GM19023 (cell line): ENCODE measurements around the gene SNX15.

Experiments
- ATAC-seq: cut with Tn5 transposase; IDR thresholded peaks from one replicate; pipeline ENCODE4 v1.9.1; 2021; ENCODE audit warnings: mild to moderate bottlenecking, moderate library complexity; ENCODE audit not compliant: unreplicated experiment

Gene SNX15

GRCh38 chr11:65055538-65055937 is 28.3 kb downstream of the SNX15 start:
- no peak for ATAC-seq

- ATAC-seq = no peak
These were observed 29.8 kb downstream of the SNX15 start for GRCh38 chr11:65056999-65057398.

DNA sequence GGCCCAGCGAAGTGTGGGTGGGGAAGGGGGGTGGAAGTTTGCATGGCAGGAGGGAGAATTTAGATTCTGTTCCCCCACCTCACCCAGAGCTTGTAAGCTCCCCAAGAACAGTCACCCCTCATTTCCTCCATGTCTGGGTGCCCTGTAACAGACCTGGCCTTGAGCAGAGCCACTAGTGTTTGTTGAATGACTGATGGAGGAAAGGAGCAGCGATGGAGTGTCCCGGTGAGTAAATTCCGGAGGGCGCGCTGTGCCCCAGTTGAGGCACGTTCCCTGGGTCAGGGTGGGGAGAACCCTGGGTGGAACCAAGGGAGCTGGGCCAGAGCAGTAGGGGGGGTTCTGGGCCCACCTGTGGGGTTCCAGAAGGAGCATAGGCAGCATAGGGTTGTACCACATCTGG is 30.3 kb downstream of the SNX15 start:
- ATAC-seq = no peak

DNA sequence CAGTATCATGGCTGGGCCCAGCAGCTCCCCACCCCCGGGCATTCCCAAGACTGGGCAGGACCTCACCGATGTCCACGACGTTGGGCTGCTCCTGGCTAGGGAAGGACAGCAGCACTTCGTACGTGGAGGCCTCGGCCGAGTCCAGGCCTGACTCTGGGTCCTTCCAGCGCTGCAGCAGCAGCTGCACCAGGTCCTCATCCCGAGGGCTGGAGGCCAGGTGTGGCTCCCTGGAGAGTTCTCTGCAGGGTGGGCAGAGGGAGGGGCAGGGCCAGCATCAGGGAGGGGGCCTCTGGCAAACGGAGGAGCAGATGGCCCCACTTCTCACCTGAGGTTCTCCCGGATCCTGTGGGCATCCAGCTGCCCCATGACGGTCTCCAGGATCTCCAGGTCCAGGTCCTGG is 30.8 kb downstream of the SNX15 start:
- ATAC-seq = no peak

GRCh38 chr11:65058419-65059054 is 31.3 kb downstream of the SNX15 start, which contains the start of gene NAALADL1:
Gene NAALADL1, minus strand, starts transcription at chr11:65058553. Its CDS starts 32 bp downstream, at chr11:65058521.
- ATAC-seq = no peak

DNA sequence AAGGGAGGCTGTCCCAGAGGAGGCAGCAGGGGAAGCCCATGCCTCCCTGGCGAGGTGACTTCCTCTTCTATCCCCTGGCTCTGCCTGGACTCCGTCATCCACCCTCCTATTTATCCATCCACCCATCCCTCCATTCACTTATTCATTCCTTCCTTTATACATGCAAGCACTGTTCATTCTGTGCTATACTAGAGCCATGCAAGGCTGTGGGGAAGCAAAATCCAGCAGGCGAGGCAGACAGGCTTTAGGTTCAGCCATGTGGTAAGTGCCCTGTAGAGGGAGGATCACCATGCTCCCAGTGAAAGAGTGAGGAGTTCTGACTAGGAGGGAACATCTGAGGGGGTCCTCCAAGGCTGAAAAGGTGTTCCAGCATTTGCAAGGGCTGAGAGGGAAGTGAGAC is 32.3 kb downstream of the SNX15 start:
- no peak for ATAC-seq

- no peak for ATAC-seq
These were observed 33.0 kb downstream of the SNX15 start for GRCh38 chr11:65059959-65060824.

DNA sequence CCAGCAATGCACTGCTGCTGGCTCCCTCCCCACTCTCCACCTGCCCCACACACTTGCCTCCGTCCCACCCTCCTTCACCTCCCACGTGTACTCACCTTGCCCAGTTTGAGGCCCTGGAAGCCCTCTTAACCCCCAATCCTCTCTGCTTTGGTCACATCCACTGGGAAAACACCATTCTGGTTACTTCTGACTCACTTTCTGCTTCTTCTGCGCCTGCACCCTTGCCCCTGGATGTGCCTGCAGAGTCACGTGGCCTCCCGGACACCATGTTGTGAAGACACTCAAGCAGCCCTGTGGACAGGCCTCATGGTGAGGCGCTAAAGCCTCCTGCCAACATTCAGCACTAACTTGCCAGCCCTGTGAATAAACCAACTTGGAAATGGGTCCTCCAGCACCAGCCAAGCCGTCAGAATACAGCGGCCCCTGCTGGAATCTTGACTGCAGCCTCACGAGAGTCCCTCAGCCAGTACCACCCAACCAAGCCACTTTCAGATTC is 33.7 kb downstream of the SNX15 start:
- ATAC-seq = no peak

DNA sequence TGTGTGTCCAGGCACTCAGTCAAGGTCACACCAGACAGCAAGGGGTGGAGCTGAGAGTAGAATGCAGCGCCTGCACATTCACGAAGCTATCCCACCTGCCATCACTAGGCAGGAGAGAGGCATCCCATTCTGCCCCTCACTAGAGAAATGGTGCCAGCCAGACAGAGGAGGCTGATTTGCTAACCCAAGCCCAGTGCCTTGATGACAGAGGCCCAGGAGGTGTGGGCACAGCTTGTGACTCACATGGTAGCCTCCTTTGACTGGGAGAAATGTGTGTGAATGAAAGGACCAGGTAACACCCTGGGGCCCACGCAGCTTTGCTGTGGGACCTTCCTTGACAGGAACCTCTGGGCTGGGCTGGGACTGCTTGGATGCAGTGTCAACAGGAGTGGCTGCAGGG is 36.3 kb downstream of the SNX15 start:
- ATAC-seq = no peak

- no peak for ATAC-seq
These were observed 37.6 kb downstream of the SNX15 start for GRCh38 chr11:65064847-65065240.

GRCh38 chr11:65065851-65066250 is 38.6 kb downstream of the SNX15 start:
- no peak for ATAC-seq

DNA sequence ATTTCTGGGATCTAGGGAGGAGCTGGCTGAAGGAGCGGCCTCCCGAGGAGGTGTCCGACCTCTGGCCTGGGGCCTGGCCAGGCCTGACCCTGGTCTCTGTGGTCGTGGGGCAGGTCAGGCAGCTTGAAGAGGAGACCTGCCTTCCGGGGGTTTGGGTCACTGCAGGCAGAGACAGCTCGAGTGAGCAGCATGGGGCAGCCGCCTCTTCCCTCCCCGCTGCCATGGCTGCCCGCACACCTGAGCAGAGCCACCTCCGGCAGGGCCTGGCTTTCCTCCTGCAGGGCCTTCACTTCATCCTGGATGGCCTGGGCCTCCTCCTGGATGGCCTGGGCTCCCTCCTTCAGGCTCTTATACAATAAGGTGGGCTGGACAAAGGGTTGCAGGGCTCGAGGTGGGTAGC is 39.1 kb downstream of the SNX15 start:
- ATAC-seq = no peak

DNA sequence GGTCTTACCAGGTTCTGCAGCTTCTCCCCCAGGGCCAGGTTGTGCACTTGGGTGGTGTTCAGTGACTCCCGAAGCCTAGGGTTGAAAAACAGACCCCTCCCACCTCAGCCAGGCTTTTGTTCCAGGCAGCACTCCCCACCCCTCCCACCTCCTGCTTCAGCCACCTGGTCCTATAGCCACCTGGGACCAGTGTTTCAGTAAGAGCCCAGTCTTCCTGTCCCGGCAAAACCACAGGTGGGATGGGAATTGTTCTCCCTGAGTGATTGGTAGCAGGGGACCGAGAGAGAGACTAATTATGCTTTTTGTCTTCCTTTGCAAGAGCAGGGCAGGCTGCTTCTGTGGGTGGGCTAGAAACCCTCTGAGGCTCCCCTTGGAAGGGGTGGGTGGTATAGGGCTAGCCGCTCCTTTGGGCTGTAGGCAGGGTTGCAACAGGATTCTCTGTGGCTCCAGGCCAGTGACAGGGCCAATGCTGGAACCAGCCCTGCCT is 39.6 kb downstream of the SNX15 start:
- ATAC-seq = no peak

DNA sequence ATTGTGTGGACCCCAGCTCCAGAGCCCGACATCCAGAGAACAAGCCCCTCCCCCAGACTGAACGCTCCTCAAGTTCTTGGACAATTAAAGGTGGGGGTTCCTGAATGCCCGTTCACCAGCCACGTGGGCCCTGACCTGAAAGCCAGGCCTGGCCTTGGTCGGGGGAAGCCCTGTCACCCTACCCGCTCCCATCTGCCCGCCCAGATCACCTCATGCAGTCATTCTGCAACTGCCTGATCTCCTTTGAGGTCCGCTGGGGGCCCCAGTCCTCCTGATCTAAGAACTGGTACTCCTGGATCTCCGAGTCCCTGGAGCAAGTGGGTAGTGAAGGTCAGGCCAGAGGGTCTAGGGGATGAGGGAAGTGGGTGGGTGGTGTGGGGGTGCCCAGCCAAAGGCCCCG is 40.2 kb downstream of the SNX15 start:
- no peak for ATAC-seq

- no peak for ATAC-seq
These were observed 42.0 kb downstream of the SNX15 start for GRCh38 chr11:65069217-65069616.

- ATAC-seq = no peak
These were observed 44.8 kb downstream of the SNX15 start for GRCh38 chr11:65071907-65072630.

DNA sequence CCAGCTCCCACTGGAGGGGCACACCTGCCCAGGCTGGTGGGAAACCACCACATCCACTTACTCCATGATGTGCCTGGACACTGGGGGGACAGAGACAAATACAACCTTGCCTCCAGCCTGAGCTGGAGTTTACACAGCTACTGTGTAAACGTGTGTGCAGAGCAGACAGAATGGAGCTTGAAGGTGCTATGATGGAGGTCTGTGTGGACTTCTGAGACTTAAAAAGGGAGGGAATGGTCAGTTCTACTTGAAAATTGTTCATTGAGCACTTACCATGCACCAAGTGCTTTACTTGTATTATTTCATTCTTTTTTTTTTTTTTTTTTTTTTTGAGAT is 45.4 kb downstream of the SNX15 start:
- ATAC-seq = no peak

DNA sequence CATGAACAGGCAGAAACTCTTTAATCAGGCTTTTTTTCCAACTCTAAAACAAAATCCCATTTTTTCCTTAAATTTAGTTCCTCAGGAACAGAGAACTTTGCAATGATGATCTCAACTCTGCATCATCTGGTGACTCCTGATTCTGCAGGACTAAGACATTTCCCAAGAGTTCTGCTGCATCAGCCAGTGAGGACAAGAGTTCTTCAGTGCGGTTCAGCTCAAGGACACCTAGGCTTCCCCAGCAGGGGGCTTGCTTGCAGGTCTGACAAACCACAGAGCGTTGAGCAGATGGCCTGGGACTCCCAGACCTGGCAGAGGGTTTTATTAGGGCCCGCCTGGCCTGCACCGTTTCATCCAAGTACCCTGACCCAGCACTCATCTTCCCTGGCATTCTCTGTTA is 50.2 kb downstream of the SNX15 start:
- no peak for ATAC-seq

- no peak for ATAC-seq
These were observed 50.9 kb downstream of the SNX15 start for GRCh38 chr11:65078151-65078550.

- no peak for ATAC-seq
These were observed 51.6 kb downstream of the SNX15 start for GRCh38 chr11:65078786-65079342.

- ATAC-seq = peak; percentile 9
These were observed 56.0 kb downstream of the SNX15 start for GRCh38 chr11:65083134-65083833.
